ENCODE results near the gene GPN3.

- TF ChIP-seq USF2 (IDR thresholded peaks at IDR 0.05; ENCODE audit: low read length) (no peak), ATF2 (IDR thresholded peaks at IDR 0.05; ENCODE audit: low read length) (no peak), SP1 (IDR thresholded peaks at IDR 0.05; ENCODE audit: low read depth, low read length) (no peak), BACH1 (IDR thresholded peaks at IDR 0.05; ENCODE audit: low read length) (no peak), POLR2A (IDR thresholded peaks at IDR 0.05; ENCODE audit: control extremely low read depth in 1 of 2, low read depth in 2 of 2, low read length in 2 of 2) (no peak)
Measured at GRCh38 chr12:110424237-110424636, 43.8 kb downstream of the GPN3 start.

Measured in H1 (cell line).